Head of caudate nucleus (tissue), 42 donors: ENCODE measurements around the gene TULP3.
"Not testable (repeated sequence)": the region's sequence is repeated elsewhere in the genome, so short reads cannot be mapped to it uniquely, and the experiment has no call there.

ENCODE experiments used
- DNase-seq, 42 donors: peaks; one replicate each; pipeline versions ENCODE4 v3.0.0 to v3.0.0-alpha.2; 2020 to 2021; ENCODE audit warnings: mixed read lengths in 7 of 42
- intact Hi-C: fragments of 100-400 bp; cut with DNase I; formaldehyde crosslinking; loops from one replicate; pipeline ENCODE4 v1.15.0; 2022

Gene TULP3

GRCh38 chr12:2890388-2891239 lies at the start of gene TULP3:
TSS of gene TULP3 (plus strand) at chr12:2890891. CDS start at chr12:2890948, 57 bp downstream.
- intact Hi-C loops: no loop called here
- peak; percentile 98 to 100 (median 100) for DNase-seq

DNA sequence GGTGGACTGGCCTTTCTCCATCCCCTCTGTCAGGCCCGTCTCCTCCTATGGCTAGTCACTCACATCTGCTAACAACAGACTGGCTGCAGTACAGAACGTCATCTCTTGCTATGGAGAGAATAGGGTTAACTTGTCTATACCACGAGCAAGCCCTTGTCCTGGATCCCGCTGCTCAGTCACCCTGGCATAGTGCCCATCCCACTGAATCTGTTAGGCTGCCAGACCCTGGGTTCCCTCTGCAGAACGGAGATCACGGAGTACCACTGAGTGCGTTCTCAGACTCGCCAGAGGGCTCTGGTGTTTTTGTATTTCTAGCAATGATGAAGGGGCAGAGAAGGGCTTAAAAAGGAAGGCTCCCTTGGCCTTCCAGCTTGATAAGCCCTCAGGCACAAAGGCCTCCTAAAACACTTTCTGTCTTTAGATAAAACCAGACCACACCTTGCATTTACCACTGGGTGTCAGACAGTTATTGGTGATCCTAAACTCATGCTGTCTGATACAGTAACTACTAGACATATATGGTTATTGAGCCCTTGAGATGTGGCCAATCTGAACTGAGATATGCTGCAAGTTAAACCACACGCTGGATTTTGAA lies 49.5 kb upstream of the TULP3 start:
- peak in 9 of 42 donors; percentile 12 to 60 (median 22) for DNase-seq
- intact Hi-C loops: no loop called here

DNA sequence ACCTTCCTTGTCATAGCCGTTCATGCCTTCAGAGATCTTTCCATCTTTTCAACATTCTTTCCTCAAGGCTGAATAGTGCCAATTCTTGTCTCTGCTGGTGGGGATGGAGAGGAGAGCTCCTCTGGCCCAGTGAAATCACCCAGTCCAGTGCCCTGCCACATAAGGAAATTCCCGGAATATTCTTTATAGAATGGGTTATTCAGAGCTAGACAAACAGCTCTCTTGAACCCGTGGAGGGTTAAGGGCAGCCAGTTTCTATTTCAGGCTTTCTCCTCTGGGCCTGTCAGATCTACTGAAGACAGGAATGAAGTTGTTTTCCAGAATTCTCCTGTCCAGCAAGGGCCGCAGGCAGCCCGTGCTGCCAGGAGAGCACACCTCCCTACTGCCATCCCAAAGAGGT lies 47.7 kb upstream of the TULP3 start:
- intact Hi-C loops: no loop called here
- DNase-seq: no peak

DNA sequence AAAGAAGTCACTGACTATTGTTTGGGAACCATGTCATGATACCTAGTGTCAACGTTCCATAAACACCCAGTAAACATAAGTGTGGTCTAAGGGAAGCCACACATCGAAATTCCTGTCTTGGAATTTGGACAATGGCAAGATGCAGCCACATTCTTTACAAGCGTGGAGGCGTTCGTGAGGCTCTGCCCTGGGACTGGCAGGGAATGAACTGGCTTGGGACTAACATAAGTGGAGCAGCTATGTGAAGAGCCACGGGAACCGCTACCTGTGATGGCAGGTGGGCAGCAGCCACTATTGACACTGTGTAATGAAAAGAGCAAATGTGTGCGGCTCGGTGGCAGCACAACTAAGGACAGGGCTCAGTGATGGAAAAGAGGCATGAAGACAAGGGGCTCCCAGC lies 45.9 kb upstream of the TULP3 start:
- no peak for DNase-seq
- intact Hi-C loops: no loop called here

- intact Hi-C loops: no loop called here
- no peak for DNase-seq
Measured at GRCh38 chr12:2845280-2845679, 45.4 kb upstream of the TULP3 start.

DNA sequence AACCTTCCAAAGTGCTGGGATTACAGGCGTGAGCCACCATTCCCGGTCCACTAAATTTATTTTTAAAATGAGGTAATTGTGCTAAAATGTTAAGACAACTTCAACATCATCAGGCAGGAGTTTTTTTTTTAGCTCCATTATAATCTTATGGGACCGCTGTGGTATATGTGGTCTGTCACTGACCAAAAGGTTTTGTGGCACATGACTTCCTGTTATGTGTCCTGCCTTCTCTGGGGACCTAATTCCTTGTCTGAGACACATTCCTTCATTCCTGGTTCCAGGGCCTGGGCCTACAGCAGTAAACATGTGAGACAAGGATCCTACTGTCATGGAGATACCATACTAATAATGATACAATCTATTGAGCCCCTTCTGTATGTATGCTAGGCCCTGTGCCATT lies 38.8 kb upstream of the TULP3 start:
- intact Hi-C loops: loop anchor here (10.0 kb wide), 1 partner anchor 183 kb away; no protein-coding TSS in a partner anchor

DNA sequence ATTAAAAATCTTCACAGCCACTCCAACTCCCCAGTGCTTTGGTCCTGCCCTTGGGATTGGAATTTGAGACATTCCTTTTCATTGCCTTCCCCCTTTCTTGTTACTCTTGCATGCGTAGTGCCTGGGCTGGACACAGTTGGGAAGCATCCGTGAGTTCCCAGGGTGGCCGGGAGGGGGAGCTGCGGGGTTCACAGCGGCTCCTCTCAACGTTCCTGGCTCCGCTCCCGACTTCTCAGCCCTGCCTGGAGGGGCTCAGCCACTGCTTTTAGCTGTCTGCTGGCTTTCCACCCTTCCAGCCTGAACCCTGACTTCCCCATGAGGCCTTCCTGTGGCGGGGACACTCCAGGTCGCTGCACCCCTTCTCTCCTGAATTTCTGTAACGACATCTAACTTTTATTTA lies 37.1 kb upstream of the TULP3 start:
- peak; percentile 66 to 95 (median 87) for DNase-seq
- intact Hi-C loops: loop anchor here (10.0 kb wide), 1 partner anchor 181 kb away; no protein-coding TSS in a partner anchor

More for the DNA sequence above, 38.8 kb upstream of the TULP3 start:
- no peak for DNase-seq

- intact Hi-C loops: loop anchor here (10.0 kb wide), 1 partner anchor 180 kb away; no protein-coding TSS in a partner anchor
- no peak for DNase-seq
Measured at GRCh38 chr12:2854669-2855453, 35.8 kb upstream of the TULP3 start.

GRCh38 chr12:2855546-2855945 lies 35.1 kb upstream of the TULP3 start:
- intact Hi-C loops: loop anchor here (10.0 kb wide), 1 partner anchor 179 kb away; no protein-coding TSS in a partner anchor
- no peak for DNase-seq

GRCh38 chr12:2856051-2856450 lies 34.6 kb upstream of the TULP3 start:
- no peak for DNase-seq
- intact Hi-C loops: loop anchor here (10.0 kb wide), 1 partner anchor 179 kb away; no protein-coding TSS in a partner anchor

GRCh38 chr12:2857021-2857431 lies 33.7 kb upstream of the TULP3 start, which contains the start of gene TEX52:
TSS of gene TEX52 (minus strand) at chr12:2857039. CDS start at chr12:2857026, 13 bp downstream.
- intact Hi-C loops: loop anchor here (10.0 kb wide), 1 partner anchor 178 kb away; no protein-coding TSS in a partner anchor
- no peak for DNase-seq

DNA sequence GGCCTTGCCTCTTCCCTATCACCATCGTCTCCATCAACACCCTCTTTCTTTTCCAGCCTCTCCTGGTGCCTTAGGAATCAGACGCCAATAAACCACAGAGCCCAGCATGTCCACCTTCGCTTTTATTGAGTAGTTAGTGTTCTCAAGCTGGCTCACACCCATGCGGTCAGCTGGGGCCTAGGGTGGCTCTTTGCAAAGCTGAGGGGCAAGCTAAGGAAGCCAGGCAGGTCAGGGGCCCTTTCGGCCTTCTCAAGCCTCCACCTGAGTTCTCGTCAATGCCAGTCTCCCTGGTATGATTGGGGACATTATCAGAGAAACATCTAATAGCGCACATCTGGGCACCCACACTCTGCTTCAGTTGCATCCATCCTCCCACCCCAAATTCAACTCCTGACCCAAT lies 33.1 kb upstream of the TULP3 start:
- no peak for DNase-seq
- intact Hi-C loops: loop anchor here (10.0 kb wide), 1 partner anchor 177 kb away; no protein-coding TSS in a partner anchor

DNA sequence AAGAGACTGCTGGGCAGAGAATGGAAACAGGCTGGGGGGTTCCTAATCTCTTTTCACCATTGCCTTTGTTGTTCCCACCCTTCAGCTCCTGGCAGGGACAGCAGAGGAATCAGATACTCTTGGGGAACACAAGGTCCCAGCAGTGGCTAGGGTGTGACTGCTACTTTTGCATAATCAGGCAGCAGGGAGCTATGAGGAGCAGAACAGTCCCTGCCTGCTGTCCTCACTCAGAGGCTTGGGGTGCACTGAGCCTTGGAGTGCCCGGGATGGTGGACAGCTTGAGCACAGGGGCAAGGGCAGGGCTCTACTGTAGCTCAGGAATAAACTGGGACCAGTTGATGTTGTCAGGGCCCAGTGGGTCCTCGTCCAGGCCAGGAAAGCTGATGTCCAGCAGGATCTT lies 32.4 kb upstream of the TULP3 start:
- DNase-seq: no peak

GRCh38 chr12:2858944-2859421 lies 31.7 kb upstream of the TULP3 start:
- no peak for DNase-seq
- intact Hi-C loops: loop anchor here (10.0 kb wide), 1 partner anchor 176 kb away; no protein-coding TSS in a partner anchor

More for the DNA sequence above, 32.4 kb upstream of the TULP3 start:
- intact Hi-C loops: loop anchor here (10.0 kb wide), 1 partner anchor 176 kb away; no protein-coding TSS in a partner anchor

DNA sequence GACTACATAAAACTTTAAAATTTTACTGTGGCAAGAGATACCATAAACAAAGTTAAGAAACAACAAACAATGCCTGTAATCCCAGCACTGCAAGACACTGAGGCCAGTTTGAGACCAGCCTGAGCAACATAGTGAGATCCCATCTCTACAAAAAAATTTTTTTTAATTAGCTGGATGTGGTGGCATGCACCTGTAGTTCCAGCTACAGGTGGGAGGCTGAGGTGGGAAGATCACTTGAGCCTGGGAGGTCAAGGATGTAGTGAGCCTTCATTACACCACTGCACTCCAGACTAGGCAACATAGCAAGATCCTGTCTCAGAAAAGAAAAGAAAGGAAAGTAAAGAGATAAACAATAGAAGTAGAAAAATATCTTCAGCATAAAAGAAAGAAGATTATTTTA lies 30.5 kb upstream of the TULP3 start:
- intact Hi-C loops: no loop called here
- DNase-seq: no peak

DNA sequence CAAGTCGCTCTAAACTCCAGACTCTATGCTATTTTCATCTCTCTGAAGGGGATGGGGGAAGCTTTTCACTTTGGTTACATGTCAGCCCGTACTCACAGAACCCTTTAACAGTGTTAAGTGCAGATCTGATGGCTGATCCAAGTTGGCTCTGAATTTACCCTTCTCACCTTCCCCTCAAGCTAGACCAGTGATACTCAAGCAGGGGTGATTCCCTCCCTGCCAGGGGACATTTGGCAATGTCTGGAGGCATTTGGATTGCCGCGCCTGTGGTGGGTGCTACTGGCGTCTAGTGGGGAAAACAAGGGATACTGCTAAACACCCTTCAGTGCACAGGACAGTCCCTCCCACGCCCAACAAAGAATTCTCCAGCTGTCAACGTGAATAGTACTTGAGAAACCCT lies 27.8 kb upstream of the TULP3 start:
- DNase-seq: no peak
- intact Hi-C loops: no loop called here

GRCh38 chr12:2863402-2863801 lies 27.3 kb upstream of the TULP3 start:
- intact Hi-C loops, DNase-seq: not testable (repeated sequence)

GRCh38 chr12:2864198-2864597 lies 26.5 kb upstream of the TULP3 start:
- peak in 1 of 42 donors; percentile 6 for DNase-seq
- intact Hi-C loops: no loop called here
